Measurements from ENCODE around the gene ABLIM3. TPM values are rescaled to one million over a fixed set of nuclear protein-coding genes. Genes with fewer than 3 reads are reported as not detected.

Gene ABLIM3
- total RNA-seq, 1 donor from 2014 or later = not detected

- intact Hi-C loops (cut with micrococcal nuclease) = no loop called here
Observed at GRCh38 chr5:149154650-149155049, 13.4 kb downstream of the ABLIM3 start.

GRCh38 chr5:149156435-149157083 is 15.3 kb downstream of the ABLIM3 start:
- intact Hi-C loops (cut with micrococcal nuclease) = no loop called here

GRCh38 chr5:149157330-149157729 is 16.0 kb downstream of the ABLIM3 start:
- intact Hi-C loops (cut with micrococcal nuclease) = no loop called here

GRCh38 chr5:149160291-149160787 is 19.0 kb downstream of the ABLIM3 start:
- intact Hi-C loops (cut with micrococcal nuclease) = no loop called here

- intact Hi-C loops (cut with micrococcal nuclease) = no loop called here
Observed at GRCh38 chr5:149161026-149161687, 19.9 kb downstream of the ABLIM3 start.

- intact Hi-C loops (cut with micrococcal nuclease) = no loop called here
Observed at GRCh38 chr5:149161850-149162249, 20.6 kb downstream of the ABLIM3 start.

- intact Hi-C loops (cut with micrococcal nuclease) = no loop called here
Observed at GRCh38 chr5:149162401-149163084, 21.2 kb downstream of the ABLIM3 start.

GRCh38 chr5:149164731-149165130 is 23.4 kb downstream of the ABLIM3 start:
- intact Hi-C loops (cut with micrococcal nuclease) = no loop called here

GRCh38 chr5:149166128-149166527 is 24.8 kb downstream of the ABLIM3 start:
- intact Hi-C loops (cut with micrococcal nuclease) = no loop called here

GRCh38 chr5:149166591-149167100 is 25.4 kb downstream of the ABLIM3 start:
- intact Hi-C loops (cut with micrococcal nuclease) = no loop called here

- intact Hi-C loops (cut with micrococcal nuclease) = no loop called here
Observed at GRCh38 chr5:149168276-149168906, 27.1 kb downstream of the ABLIM3 start.

GRCh38 chr5:149170299-149170698 is 29.0 kb downstream of the ABLIM3 start:
- intact Hi-C loops (cut with micrococcal nuclease) = no loop called here

- intact Hi-C loops (cut with micrococcal nuclease) = no loop called here
Observed at GRCh38 chr5:149172261-149172660, 31.0 kb downstream of the ABLIM3 start.

- intact Hi-C loops (cut with micrococcal nuclease) = no loop called here
Observed at GRCh38 chr5:149172709-149173505, 31.6 kb downstream of the ABLIM3 start.

- intact Hi-C loops (cut with micrococcal nuclease) = no loop called here
Observed at GRCh38 chr5:149174847-149175234, 33.5 kb downstream of the ABLIM3 start.

- intact Hi-C loops (cut with micrococcal nuclease) = no loop called here
Observed at GRCh38 chr5:149175346-149176105, 34.2 kb downstream of the ABLIM3 start.

GRCh38 chr5:149177339-149177843 is 36.1 kb downstream of the ABLIM3 start:
- intact Hi-C loops (cut with micrococcal nuclease) = no loop called here

GRCh38 chr5:149177911-149178565 is 36.7 kb downstream of the ABLIM3 start:
- intact Hi-C loops (cut with micrococcal nuclease) = no loop called here

GRCh38 chr5:149181732-149182131 is 40.4 kb downstream of the ABLIM3 start:
- intact Hi-C loops (cut with micrococcal nuclease) = no loop called here
